ENCODE results near the gene GET4.

GET4 gene

GRCh38 chr7:899806-900205 is 23.5 kb downstream of the GET4 start:
- Histone ChIP-seq H3K27ac (no peak overlapping the region), H3K4me3 (ENCODE audit: low read depth, low read length) (no peak overlapping the region), H3K27me3 (replicated peaks) (peaks cover 5% of the 10 kb centered on the region), H3K36me3 (replicated peaks) (peaks cover 16% of the 10 kb centered on the region)
- in situ Hi-C loops (cut with HindIII; ENCODE audit: low pct_ligation_motif_present, low sequenced_read_pairs) = no loop called here
- DNase-seq = no peak
- TF ChIP-seq, protein P1, sequence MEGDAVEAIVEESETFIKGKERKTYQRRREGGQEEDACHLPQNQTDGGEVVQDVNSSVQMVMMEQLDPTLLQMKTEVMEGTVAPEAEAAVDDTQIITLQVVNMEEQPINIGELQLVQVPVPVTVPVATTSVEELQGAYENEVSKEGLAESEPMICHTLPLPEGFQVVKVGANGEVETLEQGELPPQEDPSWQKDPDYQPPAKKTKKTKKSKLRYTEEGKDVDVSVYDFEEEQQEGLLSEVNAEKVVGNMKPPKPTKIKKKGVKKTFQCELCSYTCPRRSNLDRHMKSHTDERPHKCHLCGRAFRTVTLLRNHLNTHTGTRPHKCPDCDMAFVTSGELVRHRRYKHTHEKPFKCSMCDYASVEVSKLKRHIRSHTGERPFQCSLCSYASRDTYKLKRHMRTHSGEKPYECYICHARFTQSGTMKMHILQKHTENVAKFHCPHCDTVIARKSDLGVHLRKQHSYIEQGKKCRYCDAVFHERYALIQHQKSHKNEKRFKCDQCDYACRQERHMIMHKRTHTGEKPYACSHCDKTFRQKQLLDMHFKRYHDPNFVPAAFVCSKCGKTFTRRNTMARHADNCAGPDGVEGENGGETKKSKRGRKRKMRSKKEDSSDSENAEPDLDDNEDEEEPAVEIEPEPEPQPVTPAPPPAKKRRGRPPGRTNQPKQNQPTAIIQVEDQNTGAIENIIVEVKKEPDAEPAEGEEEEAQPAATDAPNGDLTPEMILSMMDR (IDR thresholded peaks at IDR 0.05; ENCODE audit: low read depth, low read length, missing control alignments) = no peak

DNA sequence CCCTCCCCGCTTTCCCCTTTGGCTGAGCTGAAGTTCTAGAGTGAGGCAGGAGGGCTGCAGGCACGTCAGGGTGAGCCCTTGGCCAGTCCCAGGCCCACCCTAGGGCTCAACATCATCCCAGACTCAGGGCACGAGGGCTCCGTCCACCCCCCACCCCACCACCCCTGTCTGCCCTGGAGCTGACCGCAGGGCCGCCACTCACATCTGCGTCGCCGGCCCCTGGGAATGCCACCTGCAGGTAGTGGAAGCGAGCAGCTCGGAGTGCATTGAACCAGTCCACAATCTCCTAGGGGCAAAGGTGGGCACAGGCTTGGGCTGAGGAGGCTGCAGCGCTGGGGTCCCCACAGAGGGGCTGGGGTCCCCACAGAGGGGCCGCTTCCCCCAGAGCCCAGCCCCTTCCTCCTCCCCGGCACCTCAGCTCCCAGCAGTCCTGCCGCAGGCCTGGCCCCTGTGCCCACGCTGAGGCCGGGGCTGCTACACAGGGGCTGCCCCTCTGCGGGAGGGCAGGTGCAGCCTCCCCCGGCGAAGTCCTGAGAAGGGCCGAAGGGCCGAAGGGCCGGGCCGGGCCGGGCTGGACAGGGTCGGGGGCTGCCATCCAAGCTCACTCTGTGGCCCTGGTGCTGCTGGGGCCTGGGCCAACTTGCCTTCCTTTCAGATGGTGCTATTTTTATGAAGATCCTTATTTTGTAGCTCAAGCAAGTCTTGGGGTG is 24.1 kb downstream of the GET4 start:
- no peak overlapping the region for H3K4me3 ChIP-seq (ENCODE audit: low read depth, low read length)
- in situ Hi-C loops (cut with HindIII; ENCODE audit: low pct_ligation_motif_present, low sequenced_read_pairs) = no loop called here
- no peak for DNase-seq
- TF ChIP-seq, protein P1 (IDR thresholded peaks at IDR 0.05; ENCODE audit: low read depth, low read length, missing control alignments) = no peak
- H3K36me3 ChIP-seq (replicated peaks) = peaks cover 9% of the 10 kb centered on the region
- peaks cover 8% of the 10 kb centered on the region for H3K27me3 ChIP-seq (replicated peaks)
- H3K27ac ChIP-seq = no peak overlapping the region

GRCh38 chr7:901041-901387 is 24.7 kb downstream of the GET4 start:
- in situ Hi-C loops (cut with HindIII; ENCODE audit: low pct_ligation_motif_present, low sequenced_read_pairs) = no loop called here
- TF ChIP-seq, protein P1 (IDR thresholded peaks at IDR 0.05; ENCODE audit: low read depth, low read length, missing control alignments) = no peak
- H3K27ac ChIP-seq = no peak overlapping the region
- peaks cover 6% of the 10 kb centered on the region for H3K36me3 ChIP-seq (replicated peaks)
- DNase-seq = no peak
- H3K27me3 ChIP-seq (replicated peaks) = peaks cover 8% of the 10 kb centered on the region
- no peak overlapping the region for H3K4me3 ChIP-seq (ENCODE audit: low read depth, low read length)

DNA sequence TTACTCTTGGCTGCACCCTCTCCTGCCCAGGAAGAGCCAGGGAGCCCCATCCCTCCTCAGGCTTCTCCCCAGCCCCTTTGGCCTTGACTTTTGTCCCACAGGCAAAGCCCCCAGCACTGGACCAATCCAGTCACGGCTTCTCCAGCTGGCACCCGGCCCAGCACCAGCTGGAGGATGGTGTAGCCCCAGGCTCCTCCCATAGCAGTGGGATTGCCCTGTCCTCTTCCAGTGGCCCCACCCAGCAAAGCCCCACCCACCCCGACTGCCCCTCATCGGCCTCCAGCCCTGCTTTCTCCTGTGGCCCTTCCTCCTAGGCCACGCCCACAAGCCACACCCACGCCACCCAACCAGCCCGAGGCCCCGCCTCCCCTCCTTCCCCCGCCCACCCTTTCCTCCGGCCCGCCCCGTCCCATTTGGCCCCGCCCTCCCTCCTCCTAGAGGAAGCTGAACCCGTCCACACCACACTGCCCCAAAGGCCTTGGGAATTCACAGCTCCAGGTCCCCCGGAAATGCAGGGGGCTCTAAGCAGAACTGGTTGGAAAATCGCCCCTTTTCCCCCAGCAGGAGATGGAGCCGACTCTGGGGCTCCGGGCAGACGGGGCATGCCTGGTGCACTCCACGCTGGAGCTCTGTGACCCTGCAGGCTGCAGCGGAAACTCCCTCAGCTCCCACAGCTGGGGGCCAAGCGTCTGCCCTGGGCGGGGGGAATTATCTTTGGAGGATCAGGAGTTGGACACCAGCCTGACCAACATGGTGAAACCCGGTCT is 25.2 kb downstream of the GET4 start:
- Histone ChIP-seq H3K27me3 (replicated peaks) (peaks cover 8% of the 10 kb centered on the region), H3K36me3 (replicated peaks) (peaks cover 6% of the 10 kb centered on the region), H3K27ac (no peak overlapping the region), H3K4me3 (ENCODE audit: low read depth, low read length) (peak overlapping the region; percentile 17)
- in situ Hi-C loops (cut with HindIII; ENCODE audit: low pct_ligation_motif_present, low sequenced_read_pairs) = no loop called here
- DNase-seq = peak; percentile 89
- TF ChIP-seq, protein P1 (IDR thresholded peaks at IDR 0.05; ENCODE audit: low read depth, low read length, missing control alignments) = no peak

DNA sequence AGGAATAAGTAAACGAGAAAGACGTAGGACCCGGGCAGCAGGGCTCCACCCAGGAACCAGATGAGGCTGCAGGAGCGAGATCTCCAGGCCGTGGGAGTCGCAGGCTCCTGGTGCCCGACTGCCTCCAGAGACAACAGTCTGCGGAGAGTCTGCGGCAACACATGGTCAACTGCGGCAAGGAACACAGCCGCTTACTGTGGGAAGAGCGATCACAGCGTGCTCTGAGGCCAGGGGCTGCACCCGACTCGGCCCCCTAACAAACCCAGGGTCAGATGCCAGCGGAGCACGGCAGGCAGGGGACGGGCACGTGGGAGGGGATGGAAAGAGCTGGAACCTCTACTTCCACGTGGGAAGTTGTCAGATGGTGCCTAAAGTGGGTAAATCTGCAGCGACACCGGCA is 26.6 kb downstream of the GET4 start:
- no peak overlapping the region for H3K27ac ChIP-seq
- in situ Hi-C loops (cut with HindIII; ENCODE audit: low pct_ligation_motif_present, low sequenced_read_pairs) = no loop called here
- DNase-seq = no peak
- H3K27me3 ChIP-seq (replicated peaks) = peaks cover 8% of the 10 kb centered on the region
- no peaks in the 10 kb centered on the region for H3K36me3 ChIP-seq (replicated peaks)
- TF ChIP-seq, protein P1 (IDR thresholded peaks at IDR 0.05; ENCODE audit: low read depth, low read length, missing control alignments) = no peak
- H3K4me3 ChIP-seq (ENCODE audit: low read depth, low read length) = no peak overlapping the region

All from brain microvascular endothelial cell (primary cell).